ENCODE data around the gene LILRB3.

The LILRB3 gene

DNA sequence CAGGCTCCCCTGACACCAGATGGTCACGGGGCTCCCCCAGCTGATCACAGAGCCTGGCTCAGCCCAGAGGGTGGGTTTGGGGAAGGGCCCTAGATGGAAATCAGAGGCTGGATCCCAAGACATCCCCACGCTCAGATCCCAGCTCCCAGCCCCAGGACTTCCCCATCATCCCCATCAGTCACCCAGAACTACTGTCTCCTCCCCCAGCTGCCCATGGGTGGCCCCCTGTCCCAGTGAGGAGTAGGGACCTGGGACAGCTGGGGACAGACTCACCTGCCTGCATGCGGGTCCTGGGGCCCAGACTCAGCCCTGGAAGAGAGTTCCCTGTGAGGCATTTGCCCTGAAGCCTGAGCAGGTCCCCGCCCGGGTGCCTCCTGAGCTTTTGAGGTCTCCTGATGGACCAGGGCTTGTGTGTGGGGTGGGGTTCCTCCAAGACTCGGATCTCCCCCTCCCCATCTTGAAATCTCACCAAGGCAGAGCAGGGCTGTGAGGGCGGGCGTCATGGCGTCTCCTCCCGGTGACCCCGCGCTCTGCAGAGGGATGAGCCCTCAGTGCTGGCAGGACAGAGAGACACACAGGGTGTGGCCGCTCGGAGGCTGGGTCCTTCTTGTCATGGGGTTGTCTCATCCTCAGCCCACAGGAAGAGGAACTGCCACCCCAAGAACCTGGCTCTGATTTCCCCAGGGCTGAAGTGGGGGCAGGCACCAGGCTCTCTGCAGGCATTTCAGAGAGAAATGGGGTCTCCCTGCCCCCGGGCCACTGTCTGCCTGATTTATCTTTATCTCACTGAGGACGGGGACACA lies at the start of gene LILRB3:
TSS of gene LILRB3 (minus strand) at position 534 of the 803 bp plus-strand sequence. CDS start at position 503, 31 bp downstream.
- DNase-seq, result peak; percentile 28

DNA sequence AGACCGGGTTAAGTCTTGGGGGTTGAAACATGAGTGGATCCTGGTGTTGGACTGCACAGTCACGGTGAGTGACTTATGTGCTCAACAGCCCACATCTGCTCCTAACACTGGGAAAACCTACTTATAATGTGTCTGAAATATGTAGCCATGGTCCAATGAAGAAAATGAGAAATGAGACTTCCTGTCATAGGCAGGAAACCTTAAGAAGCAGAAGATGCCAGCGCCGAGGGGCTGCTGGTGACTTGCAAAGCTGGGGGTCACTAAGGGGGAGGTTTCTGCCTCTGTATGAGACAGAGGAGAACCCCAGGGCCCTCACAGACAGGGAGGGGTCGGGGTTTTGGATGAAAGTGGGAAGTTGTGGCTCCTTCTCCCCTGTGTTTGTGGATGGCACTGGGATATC lies 49.4 kb upstream of the LILRB3 start:
- DNase-seq, result peak; percentile 76

DNA sequence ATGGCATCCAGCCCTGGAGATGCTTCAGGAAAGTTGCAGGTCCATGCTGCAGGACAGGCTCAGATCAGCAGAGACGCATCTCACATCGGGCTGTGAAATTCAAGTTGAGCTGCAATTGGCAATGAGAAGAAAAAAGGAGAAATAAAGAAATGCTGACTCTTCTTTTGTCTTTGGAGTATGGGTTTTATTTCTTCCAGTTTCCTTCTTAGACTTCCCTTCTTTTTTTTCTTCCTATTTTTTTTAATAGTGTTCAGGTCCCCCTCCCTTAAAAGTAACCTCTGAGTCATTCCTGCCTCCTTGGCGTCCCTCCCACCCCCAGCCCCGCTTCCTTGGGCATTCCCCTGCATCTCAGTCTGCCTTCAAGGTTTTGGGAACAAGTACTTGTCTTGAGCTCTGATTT lies 48.8 kb upstream of the LILRB3 start:
- DNase-seq, result peak; percentile 93

DNA sequence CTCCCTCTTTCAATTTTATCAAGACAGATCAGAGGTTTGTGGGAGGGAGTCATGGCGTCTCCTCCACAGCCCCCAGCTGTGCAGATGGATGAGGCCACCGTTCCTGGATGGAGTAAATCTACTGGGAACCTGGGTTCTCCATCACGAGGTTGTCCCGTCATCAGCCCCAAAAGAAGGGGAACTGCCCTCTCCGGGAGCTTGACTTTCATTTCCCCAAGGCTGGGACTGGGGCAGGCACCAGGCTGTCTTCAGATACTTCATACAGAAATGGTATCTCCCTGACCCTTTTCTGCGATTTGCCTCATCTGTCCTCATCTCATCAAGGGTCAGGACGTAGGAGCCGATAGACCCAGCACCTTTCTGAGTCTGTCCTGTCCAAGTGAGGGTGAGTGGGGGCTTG lies 48.3 kb upstream of the LILRB3 start:
- peak; percentile 97 for DNase-seq

DNA sequence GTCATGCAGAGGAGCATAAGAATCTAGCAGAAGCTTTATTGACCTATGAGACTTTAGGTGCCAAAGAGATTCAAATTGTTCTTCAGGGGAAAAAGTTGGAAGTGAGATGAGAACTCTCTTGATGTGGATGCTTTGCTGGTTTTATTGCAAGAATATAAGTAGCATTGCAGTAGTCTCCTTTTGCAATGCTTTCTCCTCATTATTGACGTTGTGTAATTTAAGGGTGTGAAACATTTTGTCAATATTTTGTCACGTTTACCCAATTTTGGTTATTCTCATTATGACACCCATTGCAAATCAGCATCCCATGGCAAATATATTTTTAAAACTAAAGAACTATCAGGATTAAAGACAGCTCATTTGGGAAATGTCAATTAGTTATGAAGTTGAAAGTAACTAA lies 46.1 kb upstream of the LILRB3 start:
- DNase-seq, result peak; percentile 85

DNA sequence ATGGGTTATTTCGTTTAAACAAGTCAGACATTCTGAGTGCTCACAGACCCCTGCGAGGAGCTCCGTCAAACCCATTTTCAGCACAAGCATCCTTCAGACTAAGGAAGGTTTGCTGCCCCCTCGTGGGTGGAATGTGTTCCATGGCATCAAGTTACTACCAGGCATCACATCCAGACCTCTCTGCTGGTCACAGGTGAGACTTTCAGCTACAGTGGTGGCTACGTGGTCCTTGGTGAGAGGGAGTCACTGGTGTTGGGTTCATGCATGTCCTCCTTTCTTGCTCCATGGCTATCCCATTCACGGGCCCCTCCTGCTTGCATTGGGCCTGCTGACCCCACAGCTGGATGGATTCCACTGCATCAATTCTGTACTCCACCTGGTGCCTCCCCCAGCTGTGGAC lies 43.3 kb upstream of the LILRB3 start:
- peak; percentile 78 for DNase-seq

DNA sequence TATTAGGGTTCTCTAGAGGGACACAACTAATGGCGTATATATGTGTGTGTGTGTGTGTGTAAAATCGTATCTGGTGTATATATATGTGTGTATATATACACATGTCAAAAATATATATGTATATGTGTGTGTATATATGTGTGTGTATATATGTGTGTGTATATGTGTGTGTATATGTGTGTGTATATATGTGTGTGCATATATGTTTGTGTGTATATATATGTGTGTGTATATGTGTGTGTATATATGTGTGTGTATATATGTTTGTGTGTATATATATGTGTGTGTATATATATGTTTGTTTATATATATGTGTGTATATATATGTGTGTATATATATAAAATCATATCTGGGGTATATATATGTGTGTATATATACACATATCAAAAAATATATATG lies 39.7 kb upstream of the LILRB3 start:
- no peak for DNase-seq

DNA sequence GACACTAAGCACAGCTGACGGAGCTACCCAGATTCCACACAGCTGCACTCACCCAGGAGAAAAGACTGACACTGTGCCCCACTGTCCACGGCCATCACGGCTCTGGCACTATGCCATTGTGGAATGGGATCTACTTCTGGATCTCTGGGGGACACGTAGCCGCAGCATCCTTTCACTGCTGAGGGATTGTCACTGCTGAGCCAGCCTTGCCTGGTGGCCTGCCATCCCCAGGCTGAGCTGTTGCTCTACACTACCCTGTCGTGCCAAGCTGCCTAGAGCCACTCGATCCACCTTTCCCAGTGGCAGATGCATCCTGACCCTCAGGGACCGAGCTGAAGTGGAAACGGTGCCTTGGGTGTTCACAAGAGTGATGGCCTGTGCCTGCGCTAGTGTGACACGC lies 39.3 kb upstream of the LILRB3 start:
- no peak for DNase-seq

DNA sequence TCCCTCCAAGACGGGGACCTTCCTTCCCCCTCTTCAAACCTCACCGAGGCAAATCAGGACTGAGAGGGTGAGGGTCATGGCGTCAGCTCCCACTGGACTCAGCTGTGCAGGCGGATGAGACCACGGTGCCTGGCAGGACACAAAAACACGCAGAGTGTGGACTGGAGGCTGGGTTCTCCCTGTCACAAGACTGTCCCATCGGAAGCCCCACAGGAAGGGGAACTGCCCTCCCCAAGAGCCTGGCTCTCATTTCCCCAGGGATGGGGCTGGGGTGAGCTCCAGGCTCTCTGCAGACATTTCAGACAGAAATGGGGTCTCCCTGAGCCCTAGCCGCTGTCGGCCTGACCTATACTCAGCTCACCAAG lies 34.3 kb upstream of the LILRB3 start, which contains the start of gene LILRB5:
TSS of gene LILRB5 (minus strand) at position 158 of the 365 bp plus-strand sequence. CDS start at position 78, 80 bp downstream.
- DNase-seq, result no peak

DNA sequence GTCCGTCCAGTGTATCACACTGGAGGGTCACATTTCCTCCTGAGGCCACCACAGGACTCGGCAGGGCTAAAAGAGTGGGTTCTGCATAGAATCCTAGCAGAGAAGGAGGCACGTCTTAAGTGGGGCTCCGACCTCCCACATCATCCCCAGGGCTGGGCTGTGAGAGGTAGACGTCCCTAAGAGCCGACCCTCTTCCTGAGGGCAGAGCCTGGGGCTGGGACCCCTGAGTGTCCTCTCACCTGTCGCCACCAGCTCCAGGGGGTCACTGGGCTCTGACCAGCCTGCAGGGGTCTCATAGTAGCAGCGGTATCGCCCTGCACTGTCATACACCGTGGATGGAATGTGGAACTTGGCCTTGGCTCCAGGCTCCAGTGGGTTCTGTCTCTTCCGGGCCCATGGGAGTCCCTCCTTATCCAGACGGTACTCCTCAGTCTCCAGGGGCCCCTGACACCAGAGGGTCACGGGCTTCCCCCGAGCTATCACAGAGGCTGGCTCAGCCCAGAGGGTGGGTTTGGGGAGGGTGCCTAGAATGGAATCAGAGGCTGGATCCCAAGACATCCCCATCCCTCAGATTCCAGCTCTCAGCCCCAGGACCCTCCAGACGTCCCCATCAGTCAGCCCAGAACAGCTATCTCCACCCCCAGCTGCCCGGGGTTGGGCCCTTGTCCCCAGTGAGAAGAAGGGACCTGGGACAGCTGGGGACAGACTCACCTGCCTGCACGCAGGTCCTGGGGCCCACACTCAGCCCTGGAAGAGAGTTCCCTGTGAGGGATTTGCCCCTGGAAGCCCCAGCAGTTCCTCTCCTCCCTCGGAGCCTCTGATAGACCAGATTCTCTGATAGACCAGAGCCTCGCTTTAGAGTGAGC lies 33.7 kb upstream of the LILRB3 start:
- DNase-seq, result no peak

DNA sequence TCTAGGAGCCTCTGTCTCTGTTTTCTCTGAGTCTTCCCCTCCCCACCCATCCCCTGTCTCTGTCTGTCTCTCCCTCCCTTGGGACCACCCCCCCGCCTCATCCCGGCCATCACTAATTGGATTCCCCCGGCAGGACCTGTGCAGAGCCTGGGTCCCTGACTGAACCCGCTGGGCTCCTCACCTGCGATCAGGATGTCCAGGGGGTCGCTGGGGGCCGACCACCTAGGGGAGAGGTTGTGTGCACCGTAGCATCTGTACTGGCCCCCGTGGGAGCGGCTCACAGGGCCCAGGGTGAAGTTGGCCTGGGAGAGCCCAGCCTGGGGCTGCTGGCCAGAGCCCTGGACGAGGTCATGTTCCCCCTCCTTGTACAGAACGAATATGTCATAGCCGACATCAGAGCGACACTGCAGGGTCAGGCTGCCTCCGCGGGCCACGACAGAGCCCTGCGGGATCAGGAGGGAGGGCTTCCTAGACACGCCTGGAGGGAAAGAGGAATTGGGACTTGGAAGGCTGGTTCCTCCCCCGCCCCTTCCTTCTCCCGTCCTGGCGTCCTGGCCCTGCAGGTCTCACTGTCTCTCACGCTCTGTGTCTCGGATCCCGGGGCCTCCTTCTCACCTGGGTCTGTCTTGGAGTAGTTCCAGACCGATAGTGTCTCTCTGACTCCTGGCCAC lies 32.4 kb upstream of the LILRB3 start:
- DNase-seq, result peak; percentile 12

DNA sequence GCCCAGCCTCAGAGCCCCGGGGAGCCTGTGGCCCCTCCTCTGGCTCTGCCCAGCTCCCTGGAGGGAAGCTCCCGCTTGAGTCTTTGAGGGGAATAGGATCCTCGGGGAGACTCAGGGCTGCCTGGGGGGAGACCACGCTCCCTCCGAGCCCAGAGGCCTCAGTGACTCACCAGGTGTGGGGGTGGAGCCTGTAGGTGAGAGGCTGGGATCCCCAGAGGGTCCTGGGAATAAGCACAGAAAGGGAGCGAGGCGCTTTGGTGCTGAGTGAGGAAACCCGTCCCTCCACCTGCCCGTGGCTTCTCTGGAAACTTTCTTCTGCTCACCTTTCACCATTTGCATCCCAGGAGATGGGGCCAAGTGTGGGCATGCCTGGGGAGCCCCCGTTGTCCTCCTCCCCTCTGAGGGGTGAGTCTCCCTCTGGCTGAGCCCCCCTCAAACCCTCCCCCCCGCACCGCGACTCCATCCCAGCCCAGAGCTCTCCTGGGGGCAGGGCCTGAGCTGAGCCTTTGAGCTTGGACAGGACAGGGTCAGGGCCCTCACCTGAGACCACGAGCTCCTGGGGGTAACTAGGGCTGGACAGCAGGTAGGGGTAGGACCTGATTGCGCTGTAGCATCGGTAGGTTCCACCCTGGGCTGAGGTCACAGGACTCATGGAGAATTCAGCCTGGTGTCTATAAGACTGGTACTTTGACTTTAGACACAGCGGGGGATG lies 31.5 kb upstream of the LILRB3 start:
- DNase-seq, result no peak

DNA sequence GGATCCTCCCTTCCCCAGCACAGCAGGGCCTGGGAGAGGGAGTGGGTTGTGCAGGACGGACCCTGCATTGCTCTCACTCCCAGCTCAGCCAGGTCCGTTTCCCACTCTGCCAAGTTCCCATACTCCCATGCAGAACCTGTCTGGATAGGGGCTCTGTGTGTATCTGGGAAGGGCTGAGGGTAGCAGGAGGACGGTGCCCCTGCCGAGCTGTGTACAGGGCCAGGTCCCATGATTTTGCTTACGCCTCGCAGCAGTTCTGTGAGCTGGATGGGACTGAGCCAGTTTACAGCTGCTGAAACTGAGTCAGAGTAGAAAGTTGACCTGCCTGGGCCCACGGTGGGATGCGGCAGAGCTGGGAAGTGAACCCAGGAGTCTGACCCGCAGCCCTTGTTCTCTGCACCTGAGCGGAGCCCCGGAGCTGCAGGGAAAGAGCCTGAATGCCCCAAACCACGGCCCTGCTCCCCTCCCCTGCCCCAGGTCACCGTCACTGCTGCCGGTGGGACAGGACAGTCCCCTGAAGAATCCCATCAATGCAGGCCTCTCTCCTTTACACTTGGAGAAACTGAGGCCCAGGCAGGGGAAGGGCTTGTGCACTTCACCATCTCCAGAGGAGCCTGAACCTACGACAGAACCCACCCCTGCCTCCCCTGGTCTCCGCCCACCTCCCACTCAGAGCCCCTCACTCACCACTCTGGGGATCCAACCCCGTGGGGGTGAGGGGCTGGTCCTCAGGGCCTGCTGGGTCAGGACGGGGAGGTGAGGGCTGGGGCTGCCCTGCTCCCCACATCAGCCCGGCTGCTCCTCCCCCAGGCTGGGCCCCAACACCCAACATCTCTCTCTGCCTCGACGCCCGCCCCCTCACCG lies 30.8 kb upstream of the LILRB3 start:
- DNase-seq, result no peak

DNA sequence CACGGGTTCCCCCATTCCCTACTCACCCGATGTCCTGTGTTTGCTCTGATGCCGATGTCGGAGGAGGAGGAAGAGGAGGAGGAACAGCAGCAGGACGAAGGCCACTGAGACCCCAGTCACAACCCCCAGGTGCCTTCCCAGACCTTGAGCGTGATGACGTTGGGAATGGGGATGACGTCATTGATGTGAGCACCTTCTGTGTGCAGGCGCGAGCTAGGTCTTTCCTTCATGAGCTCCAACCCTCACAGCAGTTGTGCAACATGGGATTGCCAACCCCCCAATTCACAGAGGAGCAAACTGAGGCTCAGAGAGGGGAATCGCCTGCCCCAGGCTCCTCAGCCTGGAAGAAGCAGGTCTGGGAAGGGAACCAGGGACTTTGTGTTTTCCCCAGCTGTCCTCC lies 30.0 kb upstream of the LILRB3 start:
- no peak for DNase-seq

DNA sequence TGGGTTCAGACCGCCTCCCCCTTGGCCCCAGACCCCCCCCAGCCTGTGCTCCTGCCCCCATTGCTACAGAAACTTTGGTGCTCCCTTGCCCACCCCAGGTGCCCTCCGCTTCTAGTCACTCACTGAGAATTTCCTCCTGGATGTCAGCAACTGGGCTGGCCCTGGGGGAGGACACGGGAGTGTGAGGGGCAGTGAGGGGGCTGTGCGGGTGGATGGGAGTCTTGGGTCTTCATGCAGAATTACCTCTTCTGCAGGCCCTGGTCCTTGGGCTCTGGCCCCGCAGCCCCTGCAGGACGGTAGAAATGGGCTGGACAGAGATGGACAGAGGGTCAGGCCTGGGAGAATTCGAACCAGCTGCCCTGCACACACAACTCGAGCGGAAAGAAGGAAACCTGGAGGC lies 29.4 kb upstream of the LILRB3 start:
- DNase-seq, result no peak

DNA sequence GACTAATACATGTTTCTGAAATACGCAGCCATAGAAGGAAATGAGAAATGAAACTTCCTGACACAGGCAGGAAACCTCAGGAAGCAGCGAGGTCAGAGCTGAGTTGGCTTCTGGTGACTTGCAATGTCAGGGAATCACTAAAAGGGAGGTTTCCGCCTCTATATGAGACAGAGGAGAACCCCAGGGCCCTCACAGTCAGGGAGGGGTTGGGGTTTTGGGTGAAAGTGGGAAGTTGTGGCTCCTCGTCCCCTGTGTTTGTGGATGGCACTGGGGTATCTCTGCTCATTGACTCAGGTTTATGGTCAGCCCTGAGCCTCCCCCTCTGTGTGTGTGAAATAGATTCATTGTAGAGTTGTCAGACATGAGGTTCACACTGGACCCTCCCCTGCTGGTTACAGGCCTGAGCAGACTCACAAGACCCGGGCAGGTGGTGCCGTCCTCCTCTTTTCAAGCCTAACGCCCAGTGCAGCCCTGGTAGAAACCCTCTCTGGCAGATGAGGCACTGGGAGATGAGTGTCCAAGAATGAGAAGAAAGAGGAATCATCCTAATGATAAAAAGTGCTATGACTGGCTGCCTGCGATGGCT lies 25.3 kb upstream of the LILRB3 start:
- peak; percentile 96 for DNase-seq

DNA sequence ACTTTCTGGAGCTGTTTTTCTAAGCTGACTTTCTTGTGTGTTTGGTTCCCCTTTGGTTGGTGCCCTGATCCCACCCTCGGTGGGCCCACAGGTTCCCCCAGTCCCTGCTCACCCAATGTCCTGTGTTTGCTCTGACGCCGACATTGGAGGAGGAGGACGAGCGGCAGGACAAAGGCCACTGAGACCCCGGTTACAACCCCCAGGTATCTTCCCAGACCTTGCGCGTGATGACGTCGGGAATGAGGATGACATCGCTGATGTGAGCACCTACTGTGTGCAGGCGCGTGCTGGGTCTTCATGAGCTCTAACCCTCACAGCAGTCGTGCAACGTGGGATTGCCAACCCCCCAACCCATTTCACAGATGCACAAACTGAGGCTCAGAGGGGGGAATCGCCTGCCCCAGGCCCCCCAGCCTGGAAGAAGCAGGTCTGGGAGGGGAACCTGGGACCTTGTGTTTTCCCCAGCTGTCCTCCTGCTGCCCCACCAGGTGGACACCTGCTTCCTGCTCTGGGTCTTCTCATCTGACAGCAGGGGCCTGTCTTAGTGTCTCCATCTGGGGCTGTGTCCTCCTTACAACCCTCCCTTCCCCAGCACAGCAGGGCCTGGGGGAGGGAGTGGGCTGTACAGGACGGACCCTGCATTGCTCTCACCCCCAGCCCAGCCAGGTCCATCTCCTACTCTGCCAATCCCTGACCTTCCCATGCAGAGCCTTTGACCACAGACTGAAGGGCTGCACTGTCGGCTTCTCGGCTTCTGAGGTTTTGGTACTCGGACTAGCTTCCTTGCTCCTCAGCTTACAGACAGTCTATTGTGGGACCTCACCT lies 24.5 kb upstream of the LILRB3 start:
- no peak for DNase-seq

DNA sequence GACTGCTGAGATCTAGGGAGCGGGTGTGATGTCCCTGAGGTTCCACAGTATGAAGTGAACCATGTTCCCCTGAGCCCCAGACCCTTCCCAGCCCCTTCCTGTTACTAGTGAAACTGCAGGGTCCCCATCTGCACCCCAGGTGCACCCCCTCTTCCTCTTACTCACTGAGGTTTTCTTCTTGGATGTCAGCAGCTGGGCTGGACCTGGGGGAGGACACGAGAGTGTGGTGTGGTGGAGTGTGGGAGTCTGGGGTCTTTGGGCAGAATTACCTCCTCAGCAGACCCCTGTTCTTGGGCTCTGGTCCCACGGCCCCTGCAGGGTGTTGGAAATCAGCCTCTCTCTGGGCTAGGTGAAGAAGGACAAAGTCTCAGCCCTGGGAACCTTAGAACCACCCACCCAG lies 23.1 kb upstream of the LILRB3 start:
- no peak for DNase-seq

DNA sequence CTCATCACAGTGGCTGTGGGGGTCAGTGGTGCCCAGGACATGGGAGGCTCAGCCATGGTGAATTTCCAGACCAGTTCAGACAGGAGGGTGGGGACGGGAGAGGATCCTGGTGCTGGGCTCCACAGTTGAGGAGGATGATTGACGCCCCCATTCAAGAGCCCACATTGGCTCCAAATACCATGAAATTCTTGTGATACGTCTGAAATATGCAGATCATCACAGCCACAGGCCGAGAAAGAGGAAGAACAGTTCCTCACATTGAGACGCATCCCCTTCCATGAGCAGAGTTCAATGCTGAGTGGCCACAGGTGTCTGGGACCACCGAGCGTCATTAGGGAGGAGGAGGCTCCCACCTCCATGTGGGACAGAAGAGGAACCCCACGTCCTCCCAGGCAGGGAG lies 21.0 kb upstream of the LILRB3 start:
- DNase-seq, result peak; percentile 67

DNA sequence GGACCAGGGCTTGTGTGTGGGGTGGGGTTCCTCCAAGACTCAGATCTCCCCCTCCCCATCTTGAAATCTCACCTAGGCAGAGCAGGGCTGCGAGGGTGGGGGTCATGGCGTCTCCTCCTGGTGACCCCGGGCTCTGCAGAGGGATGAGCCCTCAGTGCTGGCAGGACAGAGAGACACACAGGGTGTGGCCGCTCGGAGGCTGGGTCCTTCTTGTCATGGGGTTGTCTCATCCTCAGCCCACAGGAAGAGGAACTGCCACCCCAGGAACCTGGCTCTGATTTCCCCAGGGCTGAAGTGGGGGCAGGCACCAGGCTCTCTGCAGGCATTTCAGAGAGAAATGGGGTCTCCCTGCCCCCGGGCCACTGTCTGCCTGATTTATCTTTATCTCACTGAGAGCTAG lies 19.8 kb upstream of the LILRB3 start, which contains the start of gene LILRA6:
TSS of gene LILRA6 (minus strand) at position 145 of the 400 bp plus-strand sequence.
- peak; percentile 60 for DNase-seq
